ENCODE results near the gene COL5A1. TPM values are rescaled to one million over a fixed set of nuclear protein-coding genes. Genes with fewer than 3 reads are reported as not detected.

COL5A1 gene
- total RNA-seq (2021), result 8.6 and 9.5 TPM in 2 replicates
- long read RNA-seq, partial matches to known transcripts, result 6 of 8 reads
- long read RNA-seq, other reads (novel, unspliced or antisense), result 1 of 8 reads

- TF ChIP-seq, protein P1, sequence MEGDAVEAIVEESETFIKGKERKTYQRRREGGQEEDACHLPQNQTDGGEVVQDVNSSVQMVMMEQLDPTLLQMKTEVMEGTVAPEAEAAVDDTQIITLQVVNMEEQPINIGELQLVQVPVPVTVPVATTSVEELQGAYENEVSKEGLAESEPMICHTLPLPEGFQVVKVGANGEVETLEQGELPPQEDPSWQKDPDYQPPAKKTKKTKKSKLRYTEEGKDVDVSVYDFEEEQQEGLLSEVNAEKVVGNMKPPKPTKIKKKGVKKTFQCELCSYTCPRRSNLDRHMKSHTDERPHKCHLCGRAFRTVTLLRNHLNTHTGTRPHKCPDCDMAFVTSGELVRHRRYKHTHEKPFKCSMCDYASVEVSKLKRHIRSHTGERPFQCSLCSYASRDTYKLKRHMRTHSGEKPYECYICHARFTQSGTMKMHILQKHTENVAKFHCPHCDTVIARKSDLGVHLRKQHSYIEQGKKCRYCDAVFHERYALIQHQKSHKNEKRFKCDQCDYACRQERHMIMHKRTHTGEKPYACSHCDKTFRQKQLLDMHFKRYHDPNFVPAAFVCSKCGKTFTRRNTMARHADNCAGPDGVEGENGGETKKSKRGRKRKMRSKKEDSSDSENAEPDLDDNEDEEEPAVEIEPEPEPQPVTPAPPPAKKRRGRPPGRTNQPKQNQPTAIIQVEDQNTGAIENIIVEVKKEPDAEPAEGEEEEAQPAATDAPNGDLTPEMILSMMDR (conservative IDR thresholded peaks at IDR 0.05), result 0 out of 3 replicates have a peak, but pooled peaks have one; percentile 22
- H3T11ph ChIP-seq (ENCODE audit: low read length), result no peak within 1 kb of the TSS
- no peaks in the 10 kb centered on the region; the same call in 1 of the 2 replicates for H3K27me3 ChIP-seq (ENCODE audit: insufficient read depth, low read length)
- no peak within 1 kb of the TSS for H2AFZ ChIP-seq (ENCODE audit: low read length)
- no peaks in the 10 kb centered on the region for H3K79me2 ChIP-seq (ENCODE audit: insufficient read depth, low read length)
- Mint-ChIP-seq H3K36me3 (ENCODE audit: insufficient read depth in 1 of 3, low read depth in 3 of 3) (no peaks in the 10 kb centered on the region; a peak in 1 of 7 replicates), H3K9me3 (no peaks in the 10 kb centered on the region), H3K27ac (no peak within 1 kb of the TSS), H3K4me3 (peak within 1 kb of the TSS; percentile 81 to 86), H3K27me3 (ENCODE audit: low read depth) (peaks cover 30% of the 10 kb centered on the region), H3K4me1 (peaks cover 20 to 46% of the 10 kb centered on the region in 2 experiments)
- H2BK20ac ChIP-seq (ENCODE audit: low read depth, low read length, poor library complexity, severe bottlenecking), result no peak within 1 kb of the TSS
- no peaks in the 10 kb centered on the region; the same call in 1 of the 2 replicates for H3K4me1 ChIP-seq (ENCODE audit: insufficient read depth, low read length)
- DNase-seq, result peak; percentile 92
- H4K5ac ChIP-seq (ENCODE audit: insufficient read length, low read depth, low read length), result no peak within 1 kb of the TSS
- no peak within 1 kb of the TSS for H2BK12ac ChIP-seq (ENCODE audit: insufficient read length, low read depth, low read length)
- H3K23ac ChIP-seq (ENCODE audit: insufficient read length, low read depth, low read length), result no peak within 1 kb of the TSS
- H2BK15ac ChIP-seq (ENCODE audit: low read depth, low read length), result no peak within 1 kb of the TSS
- no peak within 1 kb of the TSS for H4K8ac ChIP-seq (replicated peaks; ENCODE audit: insufficient read length, low read depth, low read length)
- H3K18ac ChIP-seq (ENCODE audit: insufficient read length, low read depth, low read length), result no peak within 1 kb of the TSS
- no peak within 1 kb of the TSS for H3K27ac ChIP-seq (ENCODE audit: insufficient read length, low read depth, low read length)
- H2BK120ac ChIP-seq (ENCODE audit: low read depth, low read length, poor library complexity, severe bottlenecking), result no peak within 1 kb of the TSS
- no peaks in the 10 kb centered on the region for H3K79me1 ChIP-seq (ENCODE audit: insufficient read depth, low read depth, low read length, poor library complexity, severe bottlenecking)
- no peaks in the 10 kb centered on the region for H4K20me1 ChIP-seq (ENCODE audit: control insufficient read depth, insufficient read depth, insufficient read length)
- H3K23me2 ChIP-seq (ENCODE audit: insufficient read length, low read depth, low read length, poor library complexity, severe bottlenecking), result peaks cover 7% of the 10 kb centered on the region
- H3K9ac ChIP-seq (ENCODE audit: extremely low read depth, insufficient read length, low read length), result no peak within 1 kb of the TSS
- WGBS (ENCODE audit: extremely low coverage, insufficient read length, low lambda C conversion rate), result no CpG with 5 or more reads among the region's 72 CpGs
- H4K91ac ChIP-seq (ENCODE audit: insufficient read length, low read depth, low read length), result no peak within 1 kb of the TSS
- H2AK5ac ChIP-seq (ENCODE audit: insufficient read length, low read length), result no peak within 1 kb of the TSS
- H3K14ac ChIP-seq (ENCODE audit: insufficient read depth, low read length), result no peak within 1 kb of the TSS
- no peak within 1 kb of the TSS for H3K4ac ChIP-seq (ENCODE audit: low read depth, low read length)
- no peaks in the 10 kb centered on the region for H3K9me3 ChIP-seq (ENCODE audit: control insufficient read depth, low read depth, low read length)
- H2BK5ac ChIP-seq (ENCODE audit: insufficient read length, low read length), result no peak within 1 kb of the TSS
- H3K56ac ChIP-seq (ENCODE audit: insufficient read length, low read depth, low read length), result no peak within 1 kb of the TSS
- H3K4me2 ChIP-seq (ENCODE audit: insufficient read depth, insufficient read length, low read length), result peak within 1 kb of the TSS; percentile 65
These were observed at the start of gene COL5A1 for GRCh38 chr9:134641173-134641989. Gene COL5A1, plus strand, starts transcription at chr9:134641803. Its CDS starts 385 bp downstream, at chr9:134642188.
